Measurements from ENCODE around the gene CCDC102A. TPM values are rescaled to one million over a fixed set of nuclear protein-coding genes. Genes with fewer than 3 reads are reported as not detected.

The CCDC102A gene
- polyA plus RNA-seq, 3 donors = not detected

DNA sequence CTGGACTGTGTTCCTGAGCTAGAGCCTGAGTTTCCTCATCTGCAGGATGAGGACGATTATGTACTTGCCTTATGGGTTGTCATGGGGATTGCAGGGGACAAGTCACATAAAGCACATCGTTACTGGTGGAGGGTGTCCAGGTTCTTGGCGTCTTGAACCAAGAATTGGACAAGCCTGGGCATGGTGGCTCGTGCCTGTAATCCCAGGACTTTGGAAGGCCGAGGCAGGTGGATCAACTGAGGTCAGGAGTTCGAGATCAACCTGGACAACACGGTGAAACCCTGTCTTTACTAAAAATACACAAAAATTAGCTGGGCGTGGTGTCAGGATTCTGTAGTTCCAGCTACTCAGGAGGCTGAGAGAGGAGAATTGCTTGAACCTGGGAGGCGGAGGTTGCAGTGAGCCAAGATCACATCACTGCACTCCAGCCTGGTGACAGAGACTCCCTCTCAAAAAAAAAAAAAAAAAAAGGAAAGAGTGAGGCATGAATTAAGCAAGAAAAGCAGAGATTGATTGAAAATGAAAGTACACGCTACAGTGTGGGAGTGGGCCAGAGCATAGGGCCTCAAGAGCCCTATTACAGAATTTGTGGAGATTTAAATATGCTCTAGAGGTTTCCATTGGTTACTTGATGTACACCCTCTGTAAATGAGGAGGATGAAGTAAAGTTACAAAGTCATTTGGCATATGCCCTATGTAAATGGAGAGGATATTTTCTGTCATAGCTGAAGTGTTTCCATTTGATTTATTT lies 36.8 kb upstream of the CCDC102A start:
- H3K9ac ChIP-seq (ENCODE audit: insufficient read depth, low read length, poor library complexity, severe bottlenecking) = no peak overlapping the region
- no peak overlapping the region for H3K27ac ChIP-seq (ENCODE audit: low read depth in 1 of 2, low read length in 2 of 2)
- H3K4me1 ChIP-seq (ENCODE audit: control insufficient read depth in 1 of 2, insufficient read depth in 2 of 2, low read length in 2 of 2) = peaks cover 2 to 3% of the 10 kb centered on the region in 2 donors
- no peak overlapping the region for H2AFZ ChIP-seq (ENCODE audit: insufficient read depth, low read depth, low read length, poor library complexity, severe bottlenecking)
- H4K20me1 ChIP-seq (ENCODE audit: insufficient read depth, low read length) = no peaks in the 10 kb centered on the region
- intact Hi-C loops (cut with micrococcal nuclease) = no loop called here
- H3K36me3 ChIP-seq (replicated peaks in 1 of 2; ENCODE audit: control insufficient read depth in 1 of 2, insufficient read depth in 2 of 2, low read length in 2 of 2) = peaks cover 0 to 12% of the 10 kb centered on the region in 2 donors
- TF ChIP-seq, protein P1, sequence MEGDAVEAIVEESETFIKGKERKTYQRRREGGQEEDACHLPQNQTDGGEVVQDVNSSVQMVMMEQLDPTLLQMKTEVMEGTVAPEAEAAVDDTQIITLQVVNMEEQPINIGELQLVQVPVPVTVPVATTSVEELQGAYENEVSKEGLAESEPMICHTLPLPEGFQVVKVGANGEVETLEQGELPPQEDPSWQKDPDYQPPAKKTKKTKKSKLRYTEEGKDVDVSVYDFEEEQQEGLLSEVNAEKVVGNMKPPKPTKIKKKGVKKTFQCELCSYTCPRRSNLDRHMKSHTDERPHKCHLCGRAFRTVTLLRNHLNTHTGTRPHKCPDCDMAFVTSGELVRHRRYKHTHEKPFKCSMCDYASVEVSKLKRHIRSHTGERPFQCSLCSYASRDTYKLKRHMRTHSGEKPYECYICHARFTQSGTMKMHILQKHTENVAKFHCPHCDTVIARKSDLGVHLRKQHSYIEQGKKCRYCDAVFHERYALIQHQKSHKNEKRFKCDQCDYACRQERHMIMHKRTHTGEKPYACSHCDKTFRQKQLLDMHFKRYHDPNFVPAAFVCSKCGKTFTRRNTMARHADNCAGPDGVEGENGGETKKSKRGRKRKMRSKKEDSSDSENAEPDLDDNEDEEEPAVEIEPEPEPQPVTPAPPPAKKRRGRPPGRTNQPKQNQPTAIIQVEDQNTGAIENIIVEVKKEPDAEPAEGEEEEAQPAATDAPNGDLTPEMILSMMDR (IDR thresholded peaks at IDR 0.05) = no peak
- peaks cover 2% of the 10 kb centered on the region for H3K4me1 Mint-ChIP-seq
- DNase-seq = no peak
- H3K79me2 ChIP-seq (ENCODE audit: insufficient read depth, low read length) = no peaks in the 10 kb centered on the region
- H3K27me3 Mint-ChIP-seq (ENCODE audit: low read depth in 3 of 3) = peaks cover 18 to 34% (median 19%) of the 10 kb centered on the region in 3 donors
- no peak overlapping the region for H3K4me3 ChIP-seq (replicated peaks in 1 of 3; ENCODE audit: low read depth in 2 of 3, low read length in 3 of 3)
- no peak overlapping the region for H3K4me3 Mint-ChIP-seq
- peak overlapping the region in 1 of 7 donors; percentile 16 for H3K27ac Mint-ChIP-seq
- no peaks in the 10 kb centered on the region for H3K9me3 ChIP-seq (replicated peaks in 1 of 2; ENCODE audit: control insufficient read depth in 1 of 2, insufficient read depth in 1 of 2, low read length in 2 of 2)
- 92% methylated on average over 6 of the region's 10 CpGs for WGBS (ENCODE audit: insufficient coverage)
- H3K36me3 Mint-ChIP-seq = peaks cover 18 to 22% of the 10 kb centered on the region in 2 donors
- H3K27me3 ChIP-seq (ENCODE audit: control insufficient read depth in 2 of 2, insufficient read depth in 2 of 2, low read length in 2 of 2) = peaks cover 0 to 14% of the 10 kb centered on the region in 2 donors
- H3K9me3 Mint-ChIP-seq = peaks cover 2 to 15% (median 5%) of the 10 kb centered on the region in 7 donors
- no peak overlapping the region for H3K4me2 ChIP-seq (replicated peaks; ENCODE audit: extremely low read depth, low read length, poor library complexity, severe bottlenecking)

GRCh38 chr16:57571098-57571497 lies 34.7 kb upstream of the CCDC102A start:
- intact Hi-C loops (cut with micrococcal nuclease) = no loop called here

More at GRCh38 chr16:57571098-57571497, 34.7 kb upstream of the CCDC102A start:
- Mint-ChIP-seq H3K4me1 (peaks cover 2% of the 10 kb centered on the region), H3K4me3 (no peak overlapping the region), H3K27ac (no peak overlapping the region), H3K36me3 (peaks cover 20 to 27% of the 10 kb centered on the region in 2 donors), H3K27me3 (ENCODE audit: low read depth in 3 of 3) (peaks cover 13 to 25% (median 16%) of the 10 kb centered on the region in 3 donors), H3K9me3 (peaks cover 2 to 16% (median 6%) of the 10 kb centered on the region in 7 donors)
- Histone ChIP-seq H2AFZ (ENCODE audit: insufficient read depth, low read depth, low read length, poor library complexity, severe bottlenecking) (no peak overlapping the region), H3K79me2 (ENCODE audit: insufficient read depth, low read length) (no peaks in the 10 kb centered on the region), H3K9ac (ENCODE audit: insufficient read depth, low read length, poor library complexity, severe bottlenecking) (no peak overlapping the region), H3K27me3 (ENCODE audit: control insufficient read depth in 2 of 2, insufficient read depth in 2 of 2, low read length in 2 of 2) (no peaks in the 10 kb centered on the region), H3K36me3 (replicated peaks in 1 of 2; ENCODE audit: control insufficient read depth in 1 of 2, insufficient read depth in 2 of 2, low read length in 2 of 2) (peaks cover 0 to 12% of the 10 kb centered on the region in 2 donors), H3K4me3 (replicated peaks in 1 of 3; ENCODE audit: low read depth in 2 of 3, low read length in 3 of 3) (no peak overlapping the region), H3K9me3 (replicated peaks in 1 of 2; ENCODE audit: control insufficient read depth in 1 of 2, insufficient read depth in 1 of 2, low read length in 2 of 2) (no peaks in the 10 kb centered on the region), H3K4me1 (ENCODE audit: control insufficient read depth in 1 of 2, insufficient read depth in 2 of 2, low read length in 2 of 2) (no peaks in the 10 kb centered on the region), H3K27ac (ENCODE audit: low read depth in 1 of 2, low read length in 2 of 2) (no peak overlapping the region), H4K20me1 (ENCODE audit: insufficient read depth, low read length) (no peaks in the 10 kb centered on the region), H3K4me2 (replicated peaks; ENCODE audit: extremely low read depth, low read length, poor library complexity, severe bottlenecking) (no peak overlapping the region)
- TF ChIP-seq, protein P1 (IDR thresholded peaks at IDR 0.05) = no peak
- WGBS (ENCODE audit: insufficient coverage) = 98% methylated on average over 5 of the region's 9 CpGs
- DNase-seq = no peak
